ENCODE results near the gene WDR44.

DNA sequence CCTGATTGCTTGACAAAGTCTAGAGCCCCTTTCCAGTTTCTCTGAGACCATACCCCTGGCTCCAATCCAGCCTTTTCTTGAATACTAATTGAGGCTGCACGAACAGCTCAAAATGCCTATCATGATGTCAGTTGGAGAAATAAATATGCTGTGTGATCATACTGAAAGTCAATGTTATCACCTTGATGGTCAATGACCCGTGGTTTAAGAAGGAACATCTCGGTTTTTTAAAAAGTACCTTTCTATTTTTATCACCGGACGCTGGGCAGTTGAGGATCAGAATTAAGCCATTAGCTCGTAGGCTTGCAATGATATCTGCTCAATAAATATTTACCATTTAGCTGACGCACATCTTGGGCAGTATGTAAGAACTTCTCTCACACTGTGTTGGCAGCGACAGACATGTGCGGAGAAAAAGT, 852 bp upstream of the WDR44 start:
- TF ChIP-seq CTCF (conservative IDR thresholded peaks at IDR 0.05; ENCODE audit: low read length) (no peak), EZH2phosphoT487 (IDR thresholded peaks at IDR 0.05; ENCODE audit: borderline replicate concordance) (no peak)

Measured in Loucy (cell line).